Activated B cell treated with CpG ODN at 0.5 μM for 24 hours (primary cell): ENCODE measurements around the gene CDHR2. TPM values are rescaled to one million over a fixed set of nuclear protein-coding genes. Genes with fewer than 3 reads are reported as not detected.
A peak's percentile ranks its signal among the peaks of the same experiment; 100 is the strongest.

Experiments
- ATAC-seq: fragments of 200-7000 bp; cut with Tn5 transposase; one replicate; pipeline ENCODE4 v1.10.0; 2021; ENCODE audit warnings: low read depth, mild to moderate bottlenecking, moderate library complexity
- CTCF ChIA-PET: fragments of 350-600 bp; sonication (Branson Sonifier 250); formaldehyde crosslinking; loops from one replicate; lab custom pipeline; 2021; ENCODE audit warnings: antibody characterized with exemption; lab: Charles Lee
- POLR2A ChIA-PET: fragments of 350-600 bp; sonication (Branson Sonifier 250); formaldehyde crosslinking; loops from one replicate; lab custom pipeline; 2021; ENCODE audit warnings: antibody characterized with exemption; lab: Charles Lee
- DNase-seq: peaks from one replicate; pipeline ENCODE4 v3.0.0; 2022
- H3K27ac Mint-ChIP-seq: one replicate; pipeline ENCODE4 v1.8.0; 2020; ENCODE audit warnings: mixed read lengths
- H3K27me3 Mint-ChIP-seq: one replicate; pipeline ENCODE4 v1.8.0; 2021; ENCODE audit warnings: mixed read lengths
- H3K36me3 Mint-ChIP-seq: one replicate; pipeline ENCODE4 v1.8.0; 2021; ENCODE audit warnings: low read depth, mixed read lengths
- H3K4me1 Mint-ChIP-seq: one replicate; pipeline ENCODE4 v1.8.0; 2021; ENCODE audit warnings: mixed read lengths
- H3K4me3 Mint-ChIP-seq: one replicate; pipeline ENCODE4 v1.8.0; 2020; ENCODE audit warnings: mild to moderate bottlenecking, mixed read lengths
- H3K9me3 Mint-ChIP-seq: one replicate; pipeline ENCODE4 v1.8.0; 2020; ENCODE audit warnings: mixed read lengths
- intact Hi-C: fragments of 100-400 bp; cut with micrococcal nuclease; formaldehyde crosslinking; loops from one replicate; pipeline ENCODE4 v1.15.1; 2024
- total RNA-seq: library from RNA; stranded (reverse); gene quantifications from 2 replicates; pipeline ENCODE4 v1.2.3, GENCODE V29; 2022
- TF ChIP-seq, protein P1 (sequence below): fragments of 200-600 bp; IDR thresholded peaks from one replicate; pipeline ENCODE4 v1.8.0; 2022; ENCODE audit warnings: antibody characterized with exemption, mild to moderate bottlenecking

The CDHR2 gene
- total RNA-seq, 1 donor from 2014 or later: 0.31 TPM

DNA sequence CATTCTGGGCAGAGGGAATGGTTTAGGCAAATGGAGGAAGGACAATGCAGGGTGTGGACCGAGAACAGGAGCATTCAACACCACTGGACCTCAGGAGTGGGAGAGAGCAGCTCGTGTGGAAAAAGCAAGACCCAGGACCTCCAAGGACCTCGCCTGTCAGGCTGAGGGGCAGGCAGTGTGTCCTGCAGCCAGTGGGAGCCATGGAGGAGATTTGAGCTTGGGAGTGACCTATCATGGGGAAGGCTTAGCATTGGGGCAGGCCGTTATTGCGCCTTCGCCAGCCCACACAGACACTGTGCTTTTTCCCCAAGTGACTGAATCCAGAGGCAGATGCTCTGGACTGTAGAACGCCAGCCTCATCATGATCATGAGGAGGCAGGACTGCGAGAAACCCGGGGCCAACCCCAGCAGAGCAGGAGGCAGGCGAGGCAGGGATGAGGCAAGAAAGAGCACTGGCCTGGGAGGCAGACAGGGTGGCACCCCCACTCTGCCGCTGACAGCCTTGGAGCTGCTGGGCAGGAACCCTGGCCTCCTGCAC lies 3.3 kb downstream of the CDHR2 start:
- no peak for ATAC-seq
- intact Hi-C loops: no loop called here
- Mint-ChIP-seq H3K27me3 (peaks cover 6% of the 10 kb centered on the region), H3K36me3 (no peaks in the 10 kb centered on the region), H3K27ac (no peak overlapping the region), H3K4me1 (peaks cover 12% of the 10 kb centered on the region), H3K9me3 (no peaks in the 10 kb centered on the region), H3K4me3 (no peak overlapping the region)
- no peak for DNase-seq
- CTCF ChIA-PET: no interaction called here
- TF ChIP-seq, protein P1, sequence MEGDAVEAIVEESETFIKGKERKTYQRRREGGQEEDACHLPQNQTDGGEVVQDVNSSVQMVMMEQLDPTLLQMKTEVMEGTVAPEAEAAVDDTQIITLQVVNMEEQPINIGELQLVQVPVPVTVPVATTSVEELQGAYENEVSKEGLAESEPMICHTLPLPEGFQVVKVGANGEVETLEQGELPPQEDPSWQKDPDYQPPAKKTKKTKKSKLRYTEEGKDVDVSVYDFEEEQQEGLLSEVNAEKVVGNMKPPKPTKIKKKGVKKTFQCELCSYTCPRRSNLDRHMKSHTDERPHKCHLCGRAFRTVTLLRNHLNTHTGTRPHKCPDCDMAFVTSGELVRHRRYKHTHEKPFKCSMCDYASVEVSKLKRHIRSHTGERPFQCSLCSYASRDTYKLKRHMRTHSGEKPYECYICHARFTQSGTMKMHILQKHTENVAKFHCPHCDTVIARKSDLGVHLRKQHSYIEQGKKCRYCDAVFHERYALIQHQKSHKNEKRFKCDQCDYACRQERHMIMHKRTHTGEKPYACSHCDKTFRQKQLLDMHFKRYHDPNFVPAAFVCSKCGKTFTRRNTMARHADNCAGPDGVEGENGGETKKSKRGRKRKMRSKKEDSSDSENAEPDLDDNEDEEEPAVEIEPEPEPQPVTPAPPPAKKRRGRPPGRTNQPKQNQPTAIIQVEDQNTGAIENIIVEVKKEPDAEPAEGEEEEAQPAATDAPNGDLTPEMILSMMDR: no peak
- POLR2A ChIA-PET: no interaction called here

DNA sequence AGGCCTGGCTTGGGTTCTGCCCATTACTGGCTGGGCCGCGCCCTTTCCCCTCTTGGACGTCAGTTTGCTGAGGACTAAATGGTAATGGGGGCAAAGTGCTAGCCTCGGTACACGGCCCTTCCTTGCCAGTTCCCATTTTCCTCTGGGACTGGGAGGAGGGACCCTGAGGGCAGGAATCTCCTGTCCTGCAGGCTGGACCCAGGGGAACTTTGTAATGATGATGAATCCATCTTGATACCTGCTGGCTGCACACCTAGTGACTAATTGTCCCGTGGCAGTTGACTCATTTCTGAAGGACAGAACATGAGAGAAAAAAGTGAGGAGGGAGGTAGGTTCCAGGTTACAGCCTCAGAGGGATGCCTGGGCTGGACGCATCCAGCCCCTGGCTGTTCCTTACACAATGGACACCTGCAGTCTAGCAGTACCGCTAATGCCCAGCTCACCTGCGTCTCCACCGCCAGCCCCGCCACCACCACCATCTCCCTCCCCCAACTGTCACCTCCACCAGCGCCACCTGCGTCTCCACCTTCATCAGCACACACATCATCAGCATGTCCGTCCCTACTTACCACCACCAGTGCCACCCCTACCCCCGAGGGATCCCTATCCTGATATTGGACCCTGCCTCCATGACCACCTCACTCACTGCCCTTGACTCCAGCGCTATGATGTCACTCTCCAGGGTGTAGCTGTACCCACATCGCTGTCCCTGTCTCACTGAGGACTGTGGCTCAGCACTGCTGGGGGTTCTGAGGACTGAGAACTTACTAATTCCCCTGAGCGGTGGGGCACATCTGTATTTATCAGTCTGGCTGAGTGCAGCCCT lies 4.3 kb downstream of the CDHR2 start:
- Mint-ChIP-seq H3K36me3 (no peaks in the 10 kb centered on the region), H3K9me3 (no peaks in the 10 kb centered on the region), H3K27me3 (peaks cover 6% of the 10 kb centered on the region), H3K4me1 (peaks cover 12% of the 10 kb centered on the region), H3K4me3 (no peak overlapping the region), H3K27ac (peak overlapping the region; percentile 4)
- intact Hi-C loops: no loop called here
- no peak for DNase-seq
- POLR2A ChIA-PET: no interaction called here
- CTCF ChIA-PET: no interaction called here
- ATAC-seq: no peak
- TF ChIP-seq, protein P1: no peak

DNA sequence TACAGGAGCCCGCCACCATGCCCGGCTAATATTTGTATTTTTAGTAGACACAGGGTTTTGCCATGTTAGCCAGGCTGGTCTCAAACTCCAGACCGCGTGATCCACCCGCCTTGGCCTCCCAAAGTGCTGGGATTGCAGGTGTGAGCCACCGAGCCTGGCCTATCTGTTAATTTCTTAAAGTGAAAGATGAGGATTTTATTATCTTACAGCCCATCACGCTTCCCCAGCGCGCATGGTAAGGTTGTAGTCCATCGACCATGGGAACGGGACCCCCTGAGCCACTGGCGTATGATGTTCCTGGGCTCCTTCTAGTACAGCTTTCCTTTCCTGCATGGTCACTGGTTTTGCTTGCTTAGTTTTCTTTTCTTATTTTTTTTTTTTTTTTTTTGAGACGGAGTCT lies 8.7 kb downstream of the CDHR2 start:
- CTCF ChIA-PET: no interaction called here
- Mint-ChIP-seq H3K27me3 (peaks cover 11% of the 10 kb centered on the region), H3K27ac (no peak overlapping the region), H3K4me3 (no peak overlapping the region), H3K9me3 (no peaks in the 10 kb centered on the region), H3K4me1 (peaks cover 4% of the 10 kb centered on the region), H3K36me3 (no peaks in the 10 kb centered on the region)
- intact Hi-C loops: no loop called here
- ATAC-seq: no peak
- DNase-seq: no peak
- TF ChIP-seq, protein P1: no peak
- POLR2A ChIA-PET: no interaction called here

DNA sequence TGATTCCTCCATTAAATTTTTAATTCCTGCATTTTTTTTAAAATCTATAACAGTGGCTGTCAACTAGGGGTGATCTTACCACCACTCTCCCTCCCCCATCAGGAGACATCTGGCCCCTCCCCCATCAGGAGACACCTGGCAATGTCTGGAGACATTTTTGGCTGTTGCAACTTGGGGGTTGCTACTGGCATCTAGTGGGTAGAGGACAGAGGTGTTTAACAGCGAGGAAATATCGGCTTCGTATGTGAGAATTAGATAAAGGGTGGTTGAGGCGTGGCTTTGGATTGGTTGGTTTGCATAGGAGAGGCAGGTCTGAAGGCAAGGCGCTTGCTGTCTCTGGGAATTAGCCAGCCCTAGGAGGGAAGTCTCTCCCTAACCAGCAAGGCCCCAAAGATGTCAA lies 10.5 kb downstream of the CDHR2 start:
- no peaks in the 10 kb centered on the region for H3K9me3 Mint-ChIP-seq

DNA sequence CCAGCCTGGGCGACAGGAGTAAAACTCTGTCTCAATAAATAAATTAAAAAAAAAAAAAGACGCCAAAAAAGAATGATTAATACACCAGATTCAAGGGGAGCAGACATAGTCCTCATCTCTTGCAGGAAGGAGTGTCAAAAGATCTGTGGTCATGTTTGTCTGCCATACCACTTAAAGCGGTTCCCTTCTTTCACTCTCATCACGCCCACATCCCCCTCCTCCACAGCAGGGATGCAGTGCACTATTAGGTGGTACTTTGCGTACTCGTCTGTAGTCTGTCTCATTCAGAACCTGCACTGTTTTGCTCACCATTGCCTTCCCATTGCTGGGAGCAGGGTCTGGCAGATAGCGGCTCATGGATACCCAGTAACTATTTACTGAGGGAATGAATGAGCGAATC lies 11.2 kb downstream of the CDHR2 start:
- CTCF ChIA-PET: no interaction called here
- TF ChIP-seq, protein P1: no peak
- Mint-ChIP-seq H3K4me1 (peaks cover 4% of the 10 kb centered on the region), H3K9me3 (no peaks in the 10 kb centered on the region), H3K27me3 (peaks cover 5% of the 10 kb centered on the region), H3K27ac (no peak overlapping the region), H3K36me3 (no peaks in the 10 kb centered on the region), H3K4me3 (no peak overlapping the region)
- DNase-seq (no peak), ATAC-seq (no peak)
- POLR2A ChIA-PET: no interaction called here
- intact Hi-C loops: no loop called here

More for the DNA sequence above, 10.5 kb downstream of the CDHR2 start:
- Mint-ChIP-seq H3K36me3 (no peaks in the 10 kb centered on the region), H3K27me3 (peaks cover 5% of the 10 kb centered on the region), H3K4me3 (no peak overlapping the region), H3K27ac (no peak overlapping the region), H3K4me1 (peaks cover 4% of the 10 kb centered on the region)
- intact Hi-C loops: loop anchor here (1.0 kb wide), 1 partner anchor 143 kb away; the partner anchor contains the start of gene CLTB
- ATAC-seq: no peak
- ChIA-PET CTCF (no interaction called here), POLR2A (no interaction called here)
- TF ChIP-seq, protein P1: no peak
- no peak for DNase-seq
